ENCODE data around the gene TNFRSF12A. TPM values are rescaled to one million over a fixed set of nuclear protein-coding genes. Genes with fewer than 3 reads are reported as not detected.

Gene TNFRSF12A
- total and polyA plus RNA-seq, 10 of the 15 experiments (the other 5 are each of a cell fraction or from before 2014, with no cell fraction given), result 0.35 to 1.7 (median 1.2) TPM; not detected in 2

DNA sequence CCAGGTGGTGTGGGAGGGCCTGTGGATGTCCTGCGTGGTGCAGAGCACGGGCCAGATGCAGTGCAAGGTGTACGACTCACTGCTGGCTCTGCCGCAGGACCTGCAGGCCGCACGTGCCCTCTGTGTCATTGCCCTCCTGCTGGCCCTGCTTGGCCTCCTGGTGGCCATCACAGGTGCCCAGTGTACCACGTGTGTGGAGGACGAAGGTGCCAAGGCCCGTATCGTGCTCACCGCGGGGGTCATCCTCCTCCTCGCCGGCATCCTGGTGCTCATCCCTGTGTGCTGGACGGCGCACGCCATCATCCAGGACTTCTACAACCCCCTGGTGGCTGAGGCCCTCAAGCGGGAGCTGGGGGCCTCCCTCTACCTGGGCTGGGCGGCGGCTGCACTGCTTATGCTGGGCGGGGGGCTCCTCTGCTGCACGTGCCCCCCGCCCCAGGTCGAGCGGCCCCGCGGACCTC lies 6.6 kb upstream of the TNFRSF12A start:
- in situ Hi-C loops (cut with MboI) (no loop called here), intact Hi-C loops (cut with micrococcal nuclease; ENCODE audit: unreplicated experiment) (no loop called here)
- TF ChIP-seq HDAC2 (IDR thresholded peaks at IDR 0.05), result no peak
- TF ChIP-seq NR2F1 (conservative IDR thresholded peaks at IDR 0.05), result no peak
- TF ChIP-seq RUNX3 (IDR thresholded peaks at IDR 0.05; ENCODE audit: low read length), result no peak
- TF ChIP-seq FOXK2 (IDR thresholded peaks at IDR 0.05), result no peak
- TF ChIP-seq, protein P1, sequence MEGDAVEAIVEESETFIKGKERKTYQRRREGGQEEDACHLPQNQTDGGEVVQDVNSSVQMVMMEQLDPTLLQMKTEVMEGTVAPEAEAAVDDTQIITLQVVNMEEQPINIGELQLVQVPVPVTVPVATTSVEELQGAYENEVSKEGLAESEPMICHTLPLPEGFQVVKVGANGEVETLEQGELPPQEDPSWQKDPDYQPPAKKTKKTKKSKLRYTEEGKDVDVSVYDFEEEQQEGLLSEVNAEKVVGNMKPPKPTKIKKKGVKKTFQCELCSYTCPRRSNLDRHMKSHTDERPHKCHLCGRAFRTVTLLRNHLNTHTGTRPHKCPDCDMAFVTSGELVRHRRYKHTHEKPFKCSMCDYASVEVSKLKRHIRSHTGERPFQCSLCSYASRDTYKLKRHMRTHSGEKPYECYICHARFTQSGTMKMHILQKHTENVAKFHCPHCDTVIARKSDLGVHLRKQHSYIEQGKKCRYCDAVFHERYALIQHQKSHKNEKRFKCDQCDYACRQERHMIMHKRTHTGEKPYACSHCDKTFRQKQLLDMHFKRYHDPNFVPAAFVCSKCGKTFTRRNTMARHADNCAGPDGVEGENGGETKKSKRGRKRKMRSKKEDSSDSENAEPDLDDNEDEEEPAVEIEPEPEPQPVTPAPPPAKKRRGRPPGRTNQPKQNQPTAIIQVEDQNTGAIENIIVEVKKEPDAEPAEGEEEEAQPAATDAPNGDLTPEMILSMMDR (IDR thresholded peaks at IDR 0.05 in 2 of 3, conservative IDR thresholded peaks at IDR 0.05 in 1 of 3; ENCODE audit: control insufficient read depth in 2 of 3, extremely low read depth in 1 of 3, insufficient read depth in 1 of 3, low read depth in 3 of 3, low read length in 3 of 3), result no peak
- no TSS peak for BruUV-seq (replicated peaks)
- 70% methylated on average over 24 of the region's 27 CpGs for WGBS (ENCODE audit: insufficient coverage, insufficient replicate concordance, low lambda C conversion rate, missing lambda C conversion rate)
- no peak for FAIRE-seq
- no peak for DNase-seq (ENCODE audit: low read depth, low spot score)
- H3K9ac ChIP-seq (ENCODE audit: control insufficient read depth, insufficient read depth, low read length), result no peak overlapping the region
- SMC1A ChIA-PET (ENCODE audit: uncharacterized antibody, unreplicated experiment), result no interaction called here
- no peaks in the 10 kb centered on the region for H3K36me3 ChIP-seq (ENCODE audit: control insufficient read depth in 2 of 2, insufficient read depth in 2 of 2, low read length in 1 of 2)
- peaks cover 0 to 10% of the 10 kb centered on the region in 2 experiments for H3K27me3 ChIP-seq (replicated peaks in 1 of 2; ENCODE audit: control insufficient read depth in 2 of 2, insufficient read depth in 2 of 2, low read length in 1 of 2)
- ATAC-seq, result no peak
- no peak overlapping the region for H3K4me2 ChIP-seq (ENCODE audit: control insufficient read depth, insufficient read depth)
- RAD21 ChIA-PET (ENCODE audit: unreplicated experiment), result no interaction called here
- H3K4me1 ChIP-seq (ENCODE audit: control insufficient read depth, insufficient read depth, low read length), result no peaks in the 10 kb centered on the region; the same call in 1 of the 2 replicates
- CTCF ChIA-PET, result interaction anchor here (0.6 to 0.9 kb wide), 2 partner anchors 15 to 19 kb away, joined by 3 read pairs; no protein-coding TSS in a partner anchor
- H3K4me3 ChIP-seq, result no peak overlapping the region
- no peaks in the 10 kb centered on the region for H3K79me2 ChIP-seq (ENCODE audit: control insufficient read depth, insufficient read depth, low read length)
- no peak overlapping the region for H2AFZ ChIP-seq (ENCODE audit: control insufficient read depth, low read depth, low read length)
- POLR2A ChIA-PET, result no interaction called here
- H3K9me3 ChIP-seq (replicated peaks; ENCODE audit: control insufficient read depth, insufficient read depth, low read length), result no peaks in the 10 kb centered on the region
- H4K20me1 ChIP-seq (ENCODE audit: control insufficient read depth, insufficient read depth), result no peaks in the 10 kb centered on the region
- H3K27ac ChIP-seq (ENCODE audit: control insufficient read depth, insufficient read depth), result no peak overlapping the region
